BJ (cell line): Measurements from ENCODE around the gene ADD3. TPM values are rescaled to one million over a fixed set of nuclear protein-coding genes. Genes with fewer than 3 reads are reported as not detected.

ENCODE experiments used
- CTCF ChIA-PET: fragments of 350-600 bp; formaldehyde crosslinking; extraction: SDS; loops from one replicate; lab custom pipeline; 2021; ENCODE audit warnings: antibody characterized with exemption, inconsistent platforms; lab: Yijun Ruan, JAX
- POLR2A ChIA-PET: fragments of 300-600 bp; sonication (Branson Sonifier 250); formaldehyde crosslinking; extraction: SDS; loops from one replicate; lab custom pipeline; 2021; ENCODE audit warnings: antibody characterized with exemption; lab: Charles Lee
- DNase-seq: peaks from one replicate; pipeline ENCODE4 v3.0.0-alpha.2; 2011; ENCODE audit warnings: low read depth
- H3K27me3 ChIP-seq: 2 replicates; pipeline ENCODE4 v1.6.0; 2011; ENCODE audit warnings: low read length; ENCODE audit not compliant: control insufficient read depth, insufficient read depth
- H3K36me3 ChIP-seq: 2 replicates; pipeline ENCODE4 v1.5.1; 2011; ENCODE audit warnings: low read length; ENCODE audit not compliant: control insufficient read depth, insufficient read depth
- H3K4me3 ChIP-seq: 2 replicates; pipeline ENCODE4 v1.5.1; 2011; ENCODE audit warnings: low read depth, mild to moderate bottlenecking, control low read depth, low read length
- CTCF ChIP-seq: IDR thresholded peaks from 2 replicates; pipeline ENCODE4 v1.5.1; 2011; ENCODE audit warnings: low read depth, mild to moderate bottlenecking, control low read depth, inconsistent platforms, low read length, moderate library complexity; ENCODE audit not compliant: insufficient read depth
- polyA plus RNA-seq: library from polyadenylated mRNA; depleted of rRNA; stranded (reverse); fragments of >200 nt; gene quantifications from 2 replicates; pipeline ENCODE4 v1.2.3, GENCODE V29; 2011

ADD3 gene
- polyA plus RNA-seq, 1 experiment: 52.0 TPM

GRCh38 chr10:110011681-110012080 lies 3.9 kb downstream of the ADD3 start:
- no peak for DNase-seq
- CTCF ChIA-PET: interaction anchor here (0.5 to 1.5 kb wide), 3 partner anchors 121 to 127 kb away, joined by 3 to 9 read pairs (median 4); no protein-coding TSS in a partner anchor
- H3K36me3 ChIP-seq: no peaks in the 10 kb centered on the region
- POLR2A ChIA-PET: no interaction called here
- TF ChIP-seq CTCF: no peak
- no peak overlapping the region for H3K4me3 ChIP-seq
- H3K27me3 ChIP-seq: no peaks in the 10 kb centered on the region

- H3K27me3 ChIP-seq: no peaks in the 10 kb centered on the region
- no peak overlapping the region for H3K4me3 ChIP-seq
- DNase-seq: no peak
- no peaks in the 10 kb centered on the region for H3K36me3 ChIP-seq
- CTCF ChIA-PET: interaction anchor here (0.6 to 1.1 kb wide), 2 partner anchors 129 to 130 kb away, joined by 3 read pairs; no protein-coding TSS in a partner anchor
- TF ChIP-seq CTCF: no peak
- POLR2A ChIA-PET: no interaction called here
Measured at GRCh38 chr10:110013630-110014293, 6.0 kb downstream of the ADD3 start.

- ChIA-PET CTCF (interaction anchor here (1.1 to 2.8 kb wide), 6 partner anchors 9 to 163 kb away, joined by 3 to 16 read pairs (median 4); no protein-coding TSS in a partner anchor), POLR2A (no interaction called here)
- H3K27me3 ChIP-seq: no peaks in the 10 kb centered on the region
- no peak for DNase-seq
- TF ChIP-seq CTCF: no peak; the same call in 1 of the 2 replicates
- H3K36me3 ChIP-seq: no peaks in the 10 kb centered on the region
- H3K4me3 ChIP-seq: no peak overlapping the region
Measured at GRCh38 chr10:110016039-110016438, 8.3 kb downstream of the ADD3 start.

GRCh38 chr10:110017052-110017451 lies 9.3 kb downstream of the ADD3 start:
- no peaks in the 10 kb centered on the region for H3K36me3 ChIP-seq
- no peak overlapping the region for H3K4me3 ChIP-seq
- no peaks in the 10 kb centered on the region for H3K27me3 ChIP-seq
- no peak for TF ChIP-seq CTCF
- POLR2A ChIA-PET: no interaction called here
- no peak for DNase-seq
- CTCF ChIA-PET: interaction anchor here (0.6 to 2.8 kb wide), 2 partner anchors 19 to 133 kb away, joined by 3 to 16 read pairs; no protein-coding TSS in a partner anchor

GRCh38 chr10:110017907-110018306 lies 10.1 kb downstream of the ADD3 start:
- Histone ChIP-seq H3K36me3 (no peaks in the 10 kb centered on the region), H3K27me3 (no peaks in the 10 kb centered on the region), H3K4me3 (no peak overlapping the region)
- ChIA-PET POLR2A (no interaction called here), CTCF (interaction anchor here (0.9 kb wide), 1 partner anchor 137 kb away, joined by 3 read pairs; no protein-coding TSS in a partner anchor)
- no peak for TF ChIP-seq CTCF
- no peak for DNase-seq
